Stimulated activated CD8-positive, alpha-beta memory T cell treated with anti-CD3 and anti-CD28 coated beads, Interleukin-15, amount 100 ng/mL, for 4 hours (primary cell): ENCODE data around the gene SLFNL1.
A peak's percentile ranks its signal among the peaks of the same experiment; 100 is the strongest.

Experiments used
- DNase-seq, 2 donors: peaks; one replicate each; pipeline ENCODE4 v3.0.0-alpha.2; 2020; ENCODE audit warnings: low read depth in 2 of 2

The SLFNL1 gene

GRCh38 chr1:40986956-40987355, 34.6 kb downstream of the SLFNL1 start:
- no peak for DNase-seq

DNA sequence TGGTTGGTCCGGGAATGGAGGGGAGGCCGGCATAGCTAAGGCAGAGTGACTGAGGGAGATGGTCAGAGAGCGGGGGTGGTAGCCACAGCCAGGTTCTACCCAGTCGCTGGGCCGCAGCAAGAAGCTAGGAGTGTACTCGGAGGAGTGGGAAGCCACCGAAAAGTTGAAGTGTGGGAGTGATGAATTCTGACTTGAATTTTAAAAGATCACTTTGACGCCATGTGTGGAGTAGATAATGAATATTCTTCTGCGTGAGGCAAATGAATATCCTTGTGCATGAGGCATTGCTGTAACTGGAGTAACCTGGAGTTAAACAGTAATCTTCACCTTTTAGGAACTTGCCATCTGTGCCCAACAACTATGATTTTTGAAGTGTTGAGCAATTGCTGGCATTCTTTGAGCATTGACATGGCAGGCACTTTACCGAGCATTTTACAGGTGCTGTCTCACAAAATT, 35.2 kb downstream of the SLFNL1 start:
- DNase-seq = no peak

- DNase-seq = no peak
Measured at GRCh38 chr1:40985875-40986274, 35.6 kb downstream of the SLFNL1 start.

GRCh38 chr1:40985161-40985560, 36.4 kb downstream of the SLFNL1 start:
- DNase-seq = no peak

GRCh38 chr1:40984531-40984930, 37.0 kb downstream of the SLFNL1 start:
- no peak for DNase-seq

DNA sequence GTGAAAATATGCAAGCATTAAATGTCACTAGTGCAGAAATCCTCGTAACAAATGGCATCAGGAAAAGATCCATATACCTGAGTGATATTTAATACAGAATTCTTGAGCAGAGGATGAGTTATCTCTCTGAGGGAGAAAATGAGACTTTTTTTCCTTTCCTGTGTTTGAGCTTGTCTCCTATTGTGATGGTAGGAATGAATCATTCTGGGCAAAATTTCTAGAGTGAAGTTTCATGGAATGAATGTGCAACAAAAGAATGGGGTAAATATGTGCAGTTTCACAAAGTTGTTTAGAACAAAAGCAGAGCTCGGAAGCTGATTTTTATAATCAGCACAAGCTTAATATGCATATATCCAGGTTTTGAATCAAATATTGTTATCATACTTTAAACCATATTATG, 37.5 kb downstream of the SLFNL1 start:
- no peak for DNase-seq

DNA sequence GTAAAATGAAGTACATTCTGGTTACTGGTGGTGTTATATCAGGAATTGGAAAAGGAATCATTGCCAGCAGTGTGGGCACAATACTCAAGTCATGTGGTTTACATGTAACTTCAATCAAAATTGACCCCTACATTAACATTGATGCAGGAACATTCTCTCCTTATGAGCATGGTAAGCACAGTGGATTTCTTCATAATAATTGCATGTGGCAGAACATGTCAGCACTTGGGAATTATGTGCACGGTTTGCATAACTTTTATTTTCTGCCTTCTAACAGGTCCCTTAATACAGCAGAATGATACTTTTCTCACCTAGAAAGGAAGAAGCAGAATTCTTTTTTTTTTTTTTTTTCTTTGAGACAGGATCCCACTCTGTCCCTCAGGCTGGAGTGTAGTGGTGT, 38.2 kb downstream of the SLFNL1 start:
- DNase-seq = no peak

DNA sequence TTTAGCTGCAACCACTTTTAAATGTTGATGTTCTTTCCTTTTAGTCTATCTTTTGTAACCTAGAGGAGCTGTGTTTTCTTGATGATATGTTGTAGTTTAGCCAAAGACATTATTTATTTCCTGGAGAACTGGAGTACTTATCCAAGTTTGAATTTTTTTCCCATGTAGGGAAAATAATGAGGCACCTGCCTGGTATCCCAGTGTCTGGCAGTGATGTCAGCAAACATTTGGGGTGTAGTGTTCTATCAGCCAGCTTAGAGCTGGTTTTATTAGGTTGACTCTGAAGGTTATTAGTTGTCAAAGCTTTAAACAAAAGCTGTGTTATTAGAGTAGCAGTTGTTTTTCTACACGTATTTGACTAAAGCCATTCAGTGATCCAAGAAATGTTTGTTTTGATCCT, 38.8 kb downstream of the SLFNL1 start:
- DNase-seq = no peak

- DNase-seq = no peak
Measured at GRCh38 chr1:40981691-40982448, 39.7 kb downstream of the SLFNL1 start.

DNA sequence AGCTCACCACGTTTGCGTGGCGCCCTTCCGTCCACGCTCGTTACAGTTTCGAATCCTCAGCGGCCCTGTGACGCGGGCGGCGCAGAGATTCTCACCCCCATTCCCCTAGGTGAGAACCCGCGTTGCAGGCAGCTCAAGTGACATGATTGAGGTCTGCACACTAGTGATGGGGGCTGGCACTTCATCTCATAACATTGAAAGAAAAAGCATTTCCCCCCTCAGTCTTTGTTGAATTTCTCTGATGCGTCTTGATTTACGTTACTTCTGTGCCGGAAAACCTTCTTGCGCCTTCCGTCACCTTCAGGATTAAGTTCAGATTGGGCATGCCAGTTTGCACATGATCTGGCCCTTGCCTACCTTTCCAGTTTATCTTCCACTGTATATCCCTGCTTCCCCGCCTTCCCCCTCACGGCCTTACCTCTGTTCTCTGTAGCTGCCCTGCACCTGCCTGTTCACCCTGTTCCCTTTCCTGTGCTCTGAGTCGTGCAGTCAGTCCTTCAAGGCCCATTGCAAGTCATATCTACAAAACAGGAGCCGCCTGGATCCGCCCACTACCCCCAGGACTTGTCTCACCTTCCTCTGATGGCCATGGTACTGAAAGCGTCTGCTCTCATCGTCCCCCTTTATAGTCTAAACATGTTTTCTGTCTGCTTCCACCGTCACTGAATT, 40.9 kb downstream of the SLFNL1 start:
- DNase-seq = peak; percentile 24 to 36

DNA sequence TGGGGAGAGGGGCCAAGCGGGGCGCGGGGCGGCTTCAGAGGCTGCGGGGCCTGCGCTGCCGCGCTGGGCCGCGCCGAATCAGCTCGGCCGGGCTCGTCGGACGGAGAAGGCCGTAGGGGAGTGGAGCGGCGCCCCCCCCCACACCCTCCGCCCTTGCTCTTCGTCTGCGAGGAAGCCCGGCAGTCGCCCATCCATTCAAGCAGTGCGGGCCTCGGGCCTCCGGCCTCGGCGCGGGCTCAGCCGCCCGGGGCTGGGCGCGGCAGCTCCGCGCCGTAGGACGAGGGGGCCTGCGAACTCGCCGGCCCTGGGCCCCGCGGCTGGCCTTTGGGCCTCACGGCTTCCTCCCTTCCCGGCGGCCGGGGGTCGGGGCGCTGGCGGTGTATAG, 41.5 kb downstream of the SLFNL1 start:
- DNase-seq = no peak

- peak; percentile 89 to 94 for DNase-seq
Measured at GRCh38 chr1:40979241-40980067, 42.1 kb downstream of the SLFNL1 start, which contains the start of gene CTPS1. Gene CTPS1, plus strand, starts transcription at chr1:40979696. Its CDS starts 3,595 bp downstream, at chr1:40983291.

DNA sequence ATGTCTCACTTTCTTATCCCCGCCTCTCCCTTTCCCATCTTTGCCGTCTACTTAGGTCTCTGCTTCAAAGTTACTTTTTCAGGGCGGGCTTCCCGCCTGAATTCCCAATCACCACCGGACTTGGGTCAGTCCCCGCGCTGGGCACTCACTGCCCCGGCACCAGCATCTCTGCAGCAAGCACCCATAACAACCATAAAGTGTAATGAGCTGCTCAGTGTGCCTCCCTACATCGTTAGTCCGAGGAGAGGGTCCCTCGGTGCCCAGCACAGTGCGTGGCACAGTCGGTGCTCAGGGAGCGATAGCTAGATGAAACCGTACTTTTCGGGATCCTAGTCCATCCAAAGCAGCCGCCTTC, 42.7 kb downstream of the SLFNL1 start:
- no peak for DNase-seq

- no peak for DNase-seq
Measured at GRCh38 chr1:40977716-40978115, 43.8 kb downstream of the SLFNL1 start.

DNA sequence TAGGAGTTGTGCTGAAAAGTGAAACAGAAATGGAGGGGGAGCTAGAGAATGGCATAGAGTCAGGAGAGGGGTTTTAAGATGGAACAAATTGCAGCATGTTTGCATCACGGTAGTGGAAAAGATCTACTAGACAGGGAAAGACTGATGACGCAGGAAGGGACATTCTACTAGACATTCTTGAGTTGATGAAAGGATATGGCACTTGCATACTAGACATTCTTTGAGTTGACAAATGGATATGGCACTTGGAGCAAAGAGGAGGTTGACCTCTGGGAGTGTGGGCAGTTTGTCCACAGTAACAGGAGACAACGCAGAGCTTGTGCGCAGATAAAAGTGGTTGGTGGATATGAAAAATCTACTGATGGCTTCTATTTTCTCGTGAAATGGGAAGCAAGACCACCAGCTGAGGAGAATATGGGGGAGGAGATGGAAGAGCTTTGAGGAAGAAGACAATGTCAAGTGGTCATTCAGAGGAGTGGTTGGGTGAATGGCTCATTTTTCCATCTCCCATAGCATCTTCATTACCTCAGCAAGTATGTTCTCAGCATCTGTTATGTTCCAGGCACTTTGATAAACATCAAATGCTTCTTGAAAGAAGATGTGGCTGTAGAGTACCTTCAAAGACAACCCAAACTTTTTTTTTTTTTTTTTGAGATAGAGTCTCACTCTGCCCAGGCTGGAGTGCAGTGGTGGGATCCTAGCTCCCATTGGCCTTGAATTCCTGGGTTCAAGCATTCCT, 44.4 kb downstream of the SLFNL1 start:
- no peak for DNase-seq

- no peak for DNase-seq
Measured at GRCh38 chr1:40974945-40975344, 46.6 kb downstream of the SLFNL1 start.

GRCh38 chr1:40973912-40974311, 47.6 kb downstream of the SLFNL1 start:
- DNase-seq = no peak

DNA sequence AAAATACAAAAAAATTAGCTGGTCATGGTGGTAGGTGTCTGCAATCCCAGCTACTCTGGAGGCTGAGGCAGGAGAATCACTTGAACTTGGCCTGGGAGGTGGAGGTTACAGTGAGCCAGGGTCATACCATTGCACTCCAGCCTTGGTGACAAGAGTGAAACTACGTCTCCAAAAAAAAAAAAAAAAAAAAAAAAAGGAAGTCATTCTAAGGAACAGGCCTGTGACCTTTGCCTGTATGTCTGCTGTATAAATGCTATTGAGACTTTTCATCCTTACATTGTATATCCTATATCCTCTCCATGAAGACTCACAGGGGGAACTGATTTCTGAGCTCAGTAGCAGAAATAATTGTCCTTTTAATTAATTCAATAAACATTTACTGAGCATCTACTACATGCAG, 49.6 kb downstream of the SLFNL1 start:
- no peak for DNase-seq

DNA sequence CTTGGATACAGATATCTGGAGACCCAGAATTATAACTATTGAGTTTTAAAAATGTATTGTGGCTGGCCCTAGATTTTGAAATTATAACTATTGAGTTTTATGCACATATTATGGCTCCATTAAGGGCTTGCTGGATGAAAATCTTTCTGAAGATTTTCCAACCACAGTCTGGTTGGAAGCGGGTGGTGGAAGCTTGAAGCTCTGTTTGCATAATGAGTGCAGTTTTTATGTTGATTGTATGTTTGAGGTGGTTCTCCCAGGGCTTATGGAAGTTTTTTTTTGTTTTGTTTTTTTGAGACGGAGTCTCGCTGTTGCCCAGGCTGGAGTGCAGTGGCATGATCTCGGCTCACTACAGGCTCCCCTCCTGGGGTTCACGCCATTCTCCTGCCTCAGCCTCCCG, 52.1 kb downstream of the SLFNL1 start:
- DNase-seq = no peak

DNA sequence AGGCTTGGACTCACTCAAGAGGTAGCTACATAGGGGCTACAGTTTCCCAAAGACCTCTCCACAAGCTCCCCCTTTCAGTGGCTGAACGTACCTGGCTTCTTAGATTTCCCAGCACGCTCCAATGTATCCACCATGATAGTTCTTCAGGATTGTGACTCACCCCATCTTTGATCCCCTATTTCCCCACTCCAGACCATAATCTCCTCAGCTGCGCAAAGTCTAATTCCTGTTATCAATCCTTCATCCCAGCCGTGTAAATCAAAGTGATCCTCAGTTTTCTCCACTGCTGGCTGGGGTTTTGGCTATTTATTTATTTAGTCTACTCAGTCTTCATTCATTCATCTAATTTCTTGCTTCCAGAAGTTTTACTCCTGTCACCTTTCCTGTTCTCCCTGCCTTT, 55.1 kb downstream of the SLFNL1 start:
- DNase-seq = no peak
